HepG2 (cell line): ENCODE results near the gene DLST. TPM values are rescaled to one million over a fixed set of nuclear protein-coding genes. Genes with fewer than 3 reads are reported as not detected.

Experiments used
- ATAC-seq: fragments of 200-7000 bp; cut with Tn5 transposase; 3 replicates; pipeline ENCODE4 v1.9.1; 2020; ENCODE audit warnings: mild to moderate bottlenecking, moderate library complexity
- BruUV-seq: library from RNA; stranded (reverse); fragments of 400-500 nt; replicated peaks from 2 replicates; lab custom pipeline; 2021; lab: Mats Ljungman, UMichigan
- CTCF ChIA-PET: fragments of 300-600 bp; formaldehyde crosslinking; extraction: SDS; loops from one replicate; lab custom pipeline; 2021; ENCODE audit warnings: low total read pairs, inconsistent platforms, low intra/inter-chr PET ratio; lab: Yijun Ruan, JAX
- POLR2A ChIA-PET: fragments of 350-600 bp; sonication (Branson Sonifier 250); formaldehyde crosslinking; loops from one replicate; lab custom pipeline; 2020; ENCODE audit warnings: antibody characterized with exemption, inconsistent platforms; lab: Yijun Ruan, JAX
- DNase-seq: peaks from one replicate; pipeline ENCODE4 v3.0.0-alpha.2; 2015; ENCODE audit warnings: low spot score
- FAIRE-seq: peaks from 3 replicates; lab custom pipeline; 2011; peaks lifted over from hg19 to GRCh38; lab: Jason Lieb, UNC
- H2AFZ ChIP-seq: one replicate; pipeline ENCODE4 v1.6.1; 2011; ENCODE audit warnings: low read length, inconsistent platforms
- H3K27ac ChIP-seq: fragments of 300-600 bp; 3 replicates; pipeline ENCODE4 v1.8.0; 2011; ENCODE audit warnings: mixed run types, mild to moderate bottlenecking, mixed read lengths, low read length, inconsistent platforms; ENCODE audit not compliant: insufficient read depth; ENCODE audit errors: extremely low read length
- H3K27me3 ChIP-seq, 2 experiments: fragments of 200-600 bp in 1 of 2; 2 replicates in 1 of 2; 3 replicates in 1 of 2; pipeline versions ENCODE4 v1.6.0 to v1.8.0; 2011; ENCODE audit warnings: low read length in 2 of 2, mild to moderate bottlenecking in 2 of 2, moderate library complexity in 2 of 2, inconsistent platforms in 1 of 2; ENCODE audit not compliant: insufficient read depth in 2 of 2, control insufficient read depth in 1 of 2
- H3K36me3 ChIP-seq, 2 experiments: fragments of 200-600 bp in 1 of 2; replicated peaks in 1 of 2; 2 replicates in 1 of 2; 3 replicates in 1 of 2; pipeline versions ENCODE4 v1.5.1 to v1.8.0; 2011; ENCODE audit warnings: low read length in 2 of 2, inconsistent platforms in 1 of 2; ENCODE audit not compliant: insufficient read depth in 2 of 2, control insufficient read depth in 1 of 2
- H3K4me1 ChIP-seq: 2 replicates; pipeline ENCODE4 v1.5.1; 2012; ENCODE audit warnings: low read length, inconsistent platforms; ENCODE audit not compliant: insufficient read depth
- H3K4me2 ChIP-seq: 2 replicates; pipeline ENCODE4 v1.6.0; 2011; ENCODE audit warnings: low read depth, low read length, inconsistent platforms
- H3K4me3 ChIP-seq, 3 experiments: fragments of 200-600 bp in 1 of 3; sonication (generic), shearing (Covaris generic) in 1 of 3; replicated peaks in 1 of 3; 2 replicates each; pipeline ENCODE4 v1.5.1; 2011 to 2016; ENCODE audit warnings: low read length in 3 of 3, inconsistent platforms in 2 of 3, low read depth in 2 of 3, mild to moderate bottlenecking in 2 of 3, control low read depth in 1 of 3, mixed read lengths in 1 of 3; ENCODE audit not compliant: insufficient read depth in 1 of 3
- H3K79me2 ChIP-seq: one replicate; pipeline ENCODE4 v1.6.1; 2011; ENCODE audit warnings: low read length, inconsistent platforms; ENCODE audit not compliant: insufficient read depth
- H3K9ac ChIP-seq: 2 replicates; pipeline ENCODE4 v1.6.0; 2011; ENCODE audit warnings: mild to moderate bottlenecking, low read depth, low read length, inconsistent platforms; ENCODE audit not compliant: insufficient read depth
- H3K9me3 ChIP-seq: 2 replicates; pipeline ENCODE4 v1.5.1; 2012; ENCODE audit warnings: mild to moderate bottlenecking, low read length
- H4K20me1 ChIP-seq: 2 replicates; pipeline ENCODE4 v1.6.0; 2011; ENCODE audit warnings: inconsistent platforms, mild to moderate bottlenecking, low read length, moderate library complexity; ENCODE audit not compliant: insufficient read depth
- BHLHE40 ChIP-seq: IDR thresholded peaks from 2 replicates; pipeline ENCODE4 v1.6.1; 2011; ENCODE audit warnings: low read length, improper control_type of control experiment
- GABPA ChIP-seq, 2 experiments: IDR thresholded peaks; 2 replicates each; pipeline ENCODE4 v1.6.1; 2011 to 2016; ENCODE audit warnings: low read depth in 2 of 2, low read length in 1 of 2, missing biosample characterization in 1 of 2, missing genetic modification characterization in 1 of 2
- GLI4 ChIP-seq: sonication (generic); formaldehyde crosslinking; IDR thresholded peaks from 2 replicates; pipeline ENCODE4 v1.5.1; 2020; ENCODE audit warnings: missing genetic modification reagents, mild to moderate bottlenecking, moderate library complexity, borderline replicate concordance
- KDM5B ChIP-seq: sonication (generic); formaldehyde crosslinking; IDR thresholded peaks from 2 replicates; pipeline ENCODE4 v1.4.0; 2020; ENCODE audit warnings: missing genetic modification reagents, mild to moderate bottlenecking, borderline replicate concordance
- SOX13 ChIP-seq, 3 experiments: fragments of 450-650 bp in 1 of 3; sonication (generic) in 1 of 3; formaldehyde crosslinking in 1 of 3; IDR thresholded peaks in 2 of 3; conservative IDR thresholded peaks in 1 of 3; 2 replicates each; pipeline versions ENCODE4 v1.5.0 to v1.6.1; 2016 to 2020; ENCODE audit warnings: antibody characterized with exemption in 1 of 3, mild to moderate bottlenecking in 1 of 3, missing compliant biosample characterization in 1 of 3, missing genetic modification reagents in 1 of 3, moderate library complexity in 1 of 3
- TMF1 ChIP-seq: sonication (generic); formaldehyde crosslinking; IDR thresholded peaks from 2 replicates; pipeline ENCODE4 v1.8.1; 2022; ENCODE audit warnings: low read depth, missing genetic modification reagents
- XRCC5 ChIP-seq: fragments of 200-400 bp; formaldehyde crosslinking; optimal IDR thresholded peaks from 2 replicates; pipeline ENCODE3; 2017; ENCODE audit warnings: mild to moderate bottlenecking, low read length
- ZNF687 ChIP-seq: sonication (generic); formaldehyde crosslinking; IDR thresholded peaks from 2 replicates; pipeline ENCODE4 v1.5.1; 2020; ENCODE audit warnings: mild to moderate bottlenecking, missing genetic modification reagents, moderate library complexity
- WGBS: methylation state at CpG from one replicate; pipeline ENCODE4 v1.1.6; 2017; ENCODE audit warnings: low lambda C conversion rate; 5-methylcytosine and 5-hydroxymethylcytosine counted together
- in situ Hi-C: cut with HindIII; loops from 2 replicates; pipeline ENCODE4 v1.10.0; 2017; ENCODE audit warnings: low pct_unique_long_range_greater_than_20kb; ENCODE audit not compliant: extremely low pct_ligation_motif_present
- intact Hi-C: fragments of 100-400 bp; cut with micrococcal nuclease; formaldehyde crosslinking; loops from one replicate; pipeline ENCODE4 v1.10.0; 2022; ENCODE audit not compliant: unreplicated experiment
- polyA plus RNA-seq, 8 experiments: library from polyadenylated mRNA; depleted of rRNA in 3 of 8; stranded (reverse) in 7 of 8; unstranded in 1 of 8; fragments of >200 nt; fragmentation: Illumina TruSeq in 4 of 8; extraction: Trizol in 4 of 8; gene quantifications; 2 replicates each; pipeline versions ENCODE4 v1.2.1 to v1.2.3, GENCODE V29; 2011 to 2016; ENCODE audit warnings: low read depth in 4 of 8, missing spikeins in 1 of 8, mixed read lengths in 1 of 8; ENCODE audit not compliant: insufficient read depth in 1 of 8
- total RNA-seq, 5 experiments: library from RNA; depleted of rRNA; stranded (reverse); fragments of >200 nt; fragmentation: Illumina TruSeq; extraction: Trizol; gene quantifications; 2 replicates each; pipeline ENCODE4 v1.2.3, GENCODE V29; 2016; ENCODE audit warnings: low read depth in 1 of 5
- TF ChIP-seq, protein P1 (sequence below), 2 experiments: sonication (generic) in 1 of 2; formaldehyde crosslinking in 1 of 2; IDR thresholded peaks; 2 replicates each; pipeline versions ENCODE4 v1.4.0 to v1.6.1; 2018 to 2020; ENCODE audit warnings: missing genetic modification reagents in 2 of 2, borderline replicate concordance in 1 of 2, low read depth in 1 of 2, mild to moderate bottlenecking in 1 of 2, missing biosample characterization in 1 of 2

Gene DLST
- total and polyA plus RNA-seq, 2 of the 13 experiments (the other 11 are each of a cell fraction or from before 2014, with no cell fraction given) = 56.5 to 94.3 TPM

DNA sequence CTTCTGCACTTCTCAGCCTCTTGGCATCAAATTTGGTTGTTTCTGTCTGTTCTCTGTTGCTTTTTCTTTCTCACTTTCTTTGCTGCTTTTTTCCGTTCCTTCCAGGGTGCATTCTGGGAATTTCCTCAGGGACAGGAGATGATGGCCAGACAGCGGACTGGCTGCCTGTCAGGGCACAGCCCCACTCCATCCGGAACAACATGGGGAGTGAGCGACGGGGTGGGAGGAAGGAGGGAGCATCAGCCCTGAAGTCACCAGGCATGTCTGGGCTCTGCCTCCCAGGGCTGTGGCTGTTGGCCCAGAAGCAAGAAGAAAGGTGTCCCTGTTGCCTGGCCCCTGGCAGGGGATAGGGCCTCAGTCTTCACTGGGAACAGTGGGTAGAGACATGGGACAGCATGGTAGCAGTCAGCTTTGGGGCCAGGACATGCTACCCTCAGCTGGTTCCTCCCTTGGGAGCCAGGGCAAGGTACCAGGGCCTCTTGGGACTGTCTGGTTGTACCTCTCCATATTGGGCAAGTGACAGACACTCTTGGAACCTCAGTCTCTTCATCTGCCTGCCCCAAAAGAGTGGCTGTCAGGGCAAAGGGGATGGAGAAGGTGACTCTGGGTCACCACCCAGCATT, 65.1 kb downstream of the DLST start:
- no peak for DNase-seq
- ChIA-PET CTCF (interaction anchor here (1.8 kb wide), 2 partner anchors 33 to 141 kb away, joined by 8 to 11 read pairs; no protein-coding TSS in a partner anchor), POLR2A (interaction anchor here (1.3 to 2.5 kb wide), 2 partner anchors 9 to 28 kb away, joined by 4 to 9 read pairs; partner anchors contain the start of gene PGF)
- H3K36me3 ChIP-seq = peaks cover 12 to 38% of the 10 kb centered on the region in 2 experiments
- no peaks in the 10 kb centered on the region for H3K27me3 ChIP-seq
- no TSS peak for BruUV-seq
- 90% methylated on average over 5 of the region's 5 CpGs for whole genome bisulfite sequencing
- no peaks in the 10 kb centered on the region for H3K79me2 ChIP-seq
- no peak overlapping the region for H2AFZ ChIP-seq
- H4K20me1 ChIP-seq = no peaks in the 10 kb centered on the region; the same call in 1 of the 2 replicates
- no peak overlapping the region for H3K4me2 ChIP-seq
- no peak for FAIRE-seq
- no peak overlapping the region for H3K9ac ChIP-seq
- in situ Hi-C loops (no loop called here), intact Hi-C loops (loop anchor here (1.0 to 2.0 kb wide), 2 partner anchors 76 to 142 kb away; no protein-coding TSS in a partner anchor)
- no peak for ATAC-seq
- no peaks in the 10 kb centered on the region for H3K9me3 ChIP-seq
- no peak overlapping the region for H3K27ac ChIP-seq
- peaks cover 43% of the 10 kb centered on the region for H3K4me1 ChIP-seq
- TF ChIP-seq XRCC5 = peak; percentile 0
- TF ChIP-seq TMF1 = 0 out of 2 replicates have a peak, but pooled peaks have one; percentile 48
- 0 out of 2 replicates have a peak, but pooled peaks have one; percentile 10 for TF ChIP-seq GLI4 (CRISPR knock-in tag)
- TF ChIP-seq BHLHE40 = no peak
- 0 out of 2 replicates have a peak, but pooled peaks have one; percentile 20 for TF ChIP-seq KDM5B
- TF ChIP-seq SOX13 (IDR thresholded peaks at IDR 0.05) = no peak
- TF ChIP-seq SOX13 (CRISPR knock-in tag; conservative IDR thresholded peaks at IDR 0.05 in 1 of 2, IDR thresholded peaks at IDR 0.05 in 1 of 2) = no peak
- TF ChIP-seq ZNF687 (CRISPR knock-in tag) = peak; percentile 49; the same call in 1 of the 2 replicates
- TF ChIP-seq GABPA (IDR thresholded peaks at IDR 0.05; ENCODE audit: low read depth, low read length) = no peak
- TF ChIP-seq GABPA (CRISPR knock-in tag; IDR thresholded peaks at IDR 0.05; ENCODE audit: low read depth) = 0 out of 2 replicates have a peak, but pooled peaks have one; percentile 10
- TF ChIP-seq, protein P1, sequence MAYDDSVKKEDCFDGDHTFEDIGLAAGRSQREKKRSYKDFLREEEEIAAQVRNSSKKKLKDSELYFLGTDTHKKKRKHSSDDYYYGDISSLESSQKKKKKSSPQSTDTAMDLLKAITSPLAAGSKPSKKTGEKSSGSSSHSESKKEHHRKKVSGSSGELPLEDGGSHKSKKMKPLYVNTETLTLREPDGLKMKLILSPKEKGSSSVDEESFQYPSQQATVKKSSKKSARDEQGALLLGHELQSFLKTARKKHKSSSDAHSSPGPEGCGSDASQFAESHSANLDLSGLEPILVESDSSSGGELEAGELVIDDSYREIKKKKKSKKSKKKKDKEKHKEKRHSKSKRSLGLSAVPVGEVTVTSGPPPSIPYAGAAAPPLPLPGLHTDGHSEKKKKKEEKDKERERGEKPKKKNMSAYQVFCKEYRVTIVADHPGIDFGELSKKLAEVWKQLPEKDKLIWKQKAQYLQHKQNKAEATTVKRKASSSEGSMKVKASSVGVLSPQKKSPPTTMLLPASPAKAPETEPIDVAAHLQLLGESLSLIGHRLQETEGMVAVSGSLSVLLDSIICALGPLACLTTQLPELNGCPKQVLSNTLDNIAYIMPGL (CRISPR knock-in tag; IDR thresholded peaks at IDR 0.05; ENCODE audit: borderline replicate concordance in 1 of 2, low read depth in 1 of 2) = 0 out of 4 replicates have a peak, but pooled peaks of 1 of the 2 experiments have one; percentile 0
- no peak overlapping the region for H3K4me3 ChIP-seq
